ENCODE data around the gene RPS16. TPM values are rescaled to one million over a fixed set of nuclear protein-coding genes. Genes with fewer than 3 reads are reported as not detected.
"Not testable (repeated sequence)": the region's sequence is repeated elsewhere in the genome, so short reads cannot be mapped to it uniquely, and the experiment has no call there.

RPS16 gene
- total RNA-seq, 1 donor from 2014 or later = 2,430 TPM

GRCh38 chr19:39451257-39451656, 15.5 kb upstream of the RPS16 start:
- intact Hi-C loops (cut with micrococcal nuclease) = not testable (repeated sequence)

GRCh38 chr19:39449116-39449797, 13.5 kb upstream of the RPS16 start:
- intact Hi-C loops (cut with micrococcal nuclease) = loop anchor here (10.0 kb wide), 1 partner anchor 396 kb away; the partner anchor contains the start of gene FBL

GRCh38 chr19:39448271-39448670, 12.5 kb upstream of the RPS16 start:
- intact Hi-C loops (cut with micrococcal nuclease) = loop anchor here (10.0 kb wide), 1 partner anchor 397 kb away; the partner anchor contains the start of gene FBL

DNA sequence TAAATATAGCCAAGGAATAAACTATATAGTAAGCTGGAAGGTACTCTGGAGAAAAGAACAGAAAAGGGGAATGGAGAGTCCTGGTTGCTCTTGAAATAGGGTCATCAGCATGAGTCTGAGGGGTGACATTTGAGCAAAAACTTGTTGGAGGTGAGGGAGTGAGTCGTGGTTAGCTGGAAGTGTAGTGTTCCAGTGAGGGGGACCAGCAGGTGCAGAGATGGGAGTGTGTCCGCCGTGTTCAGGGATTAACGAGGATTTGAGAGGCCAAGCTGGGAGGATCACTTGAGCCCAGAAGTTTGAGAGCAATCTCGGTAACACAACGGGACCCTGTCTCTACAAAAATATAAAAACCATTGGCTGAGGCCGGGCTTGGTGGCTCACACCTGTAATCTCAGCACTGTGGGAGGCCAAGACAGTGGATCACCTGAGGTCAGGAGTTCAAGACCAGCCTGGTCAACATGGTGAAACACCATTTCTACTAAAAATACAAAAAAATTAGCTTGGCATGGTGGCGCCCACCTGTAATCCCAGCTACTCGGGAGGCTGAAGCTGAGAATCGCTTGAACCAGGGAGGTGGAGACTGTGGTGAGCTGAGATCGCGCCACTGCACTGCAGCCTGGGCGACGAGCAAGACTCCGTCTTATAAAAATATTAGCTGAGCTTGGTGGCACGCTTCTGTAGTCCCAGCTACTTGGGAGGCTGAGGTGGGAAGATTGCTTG, 10.8 kb upstream of the RPS16 start:
- intact Hi-C loops (cut with micrococcal nuclease) = loop anchor here (10.0 kb wide), 1 partner anchor 398 kb away; the partner anchor contains the start of gene FBL

DNA sequence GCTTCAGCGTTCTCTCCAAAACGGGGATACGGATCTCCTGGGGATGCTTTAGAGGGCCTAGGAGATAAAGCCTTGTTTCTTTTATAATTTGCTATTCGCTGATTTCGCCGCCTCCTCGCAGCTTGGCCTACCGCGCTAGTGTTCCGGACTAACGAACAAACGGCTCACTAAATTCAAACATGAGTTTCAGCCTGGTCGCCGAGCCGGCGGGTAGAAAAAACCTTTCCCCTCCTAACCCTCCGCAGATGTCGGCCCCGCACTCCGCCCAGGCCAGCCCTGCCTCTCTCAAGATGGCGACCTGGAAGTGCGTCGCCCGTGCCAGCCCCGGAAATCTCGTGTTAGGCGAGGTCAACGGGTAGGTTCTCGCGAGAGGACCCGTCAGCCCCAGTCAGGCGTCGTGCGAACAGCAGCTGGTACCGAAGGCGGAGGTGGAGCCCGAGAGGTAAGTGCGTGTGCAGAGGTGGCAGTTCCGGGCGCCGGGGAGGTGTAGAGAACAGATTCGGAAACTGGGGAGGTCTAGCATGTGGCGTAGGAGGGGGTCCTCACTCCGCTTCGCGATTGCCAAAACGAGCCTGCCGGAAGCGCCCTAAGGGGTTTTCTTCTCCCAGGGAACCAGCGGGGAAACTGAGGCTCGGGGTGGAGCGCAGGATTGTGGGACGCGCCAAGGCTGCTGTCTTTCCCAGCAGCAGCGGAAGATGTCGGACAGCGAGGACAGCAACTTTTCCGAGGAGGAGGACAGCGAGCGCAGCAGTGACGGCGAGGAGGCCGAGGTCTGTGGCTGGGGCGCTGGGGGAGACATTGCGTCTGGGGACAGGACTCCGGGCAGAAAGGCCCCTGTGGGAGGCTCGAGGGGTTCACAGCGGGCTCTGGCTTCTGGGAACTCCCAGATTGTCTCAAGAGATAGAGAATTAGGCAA, 9.7 kb upstream of the RPS16 start, which contains the start of gene SUPT5H:
Gene SUPT5H (plus strand): TSS at position 387 of the 916 bp plus-strand sequence. CDS start 309 bp downstream, at position 696.
- intact Hi-C loops (cut with micrococcal nuclease) = loop anchor here (1.0 to 10.0 kb wide), 4 partner anchors 9 to 399 kb away; partner anchors contain the start of genes FBL, PLEKHG2 and TIMM50

DNA sequence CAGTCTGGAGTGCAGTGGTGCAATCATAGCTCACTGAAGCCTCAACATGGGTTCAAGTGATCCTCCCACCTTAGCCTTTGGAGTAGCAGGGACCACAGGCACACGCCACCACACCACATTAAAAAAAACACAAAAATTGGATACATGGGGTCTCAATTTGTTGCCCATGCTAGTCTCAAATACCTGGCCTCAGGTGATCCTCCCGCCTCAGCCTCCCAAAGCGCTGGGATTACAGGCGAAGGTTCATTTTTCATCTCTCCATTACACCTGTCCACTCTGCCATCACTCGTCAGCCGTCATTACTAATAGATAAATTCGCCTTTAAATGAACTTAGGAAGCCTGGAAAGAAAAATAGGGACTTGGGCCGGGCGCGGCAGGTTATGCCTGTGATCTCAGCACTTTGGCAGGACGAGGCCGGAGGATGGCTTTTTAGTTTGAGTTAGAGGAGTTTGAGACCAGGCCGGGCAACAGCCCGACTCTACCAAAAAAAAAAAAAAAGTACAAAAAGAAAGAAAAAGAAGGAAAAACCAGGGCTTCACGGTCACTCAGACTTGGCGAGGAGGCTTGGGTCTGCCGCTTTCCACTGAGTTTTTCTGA, 8.9 kb upstream of the RPS16 start:
- intact Hi-C loops (cut with micrococcal nuclease) = loop anchor here (1.0 to 10.0 kb wide), 4 partner anchors 8 to 400 kb away; partner anchors contain the start of genes FBL, PLEKHG2 and TIMM50

GRCh38 chr19:39438270-39438934, 2.7 kb upstream of the RPS16 start:
- intact Hi-C loops (cut with micrococcal nuclease) = no loop called here

- intact Hi-C loops (cut with micrococcal nuclease) = loop anchor here (1.0 to 2.0 kb wide), 4 partner anchors 9 to 45 kb away; partner anchors contain the start of genes MED29, PAF1, PLEKHG2 and SUPT5H
Observed at GRCh38 chr19:39436350-39436716, 584 bp upstream of the RPS16 start.

GRCh38 chr19:39434123-39435076, 1.3 kb downstream of the RPS16 start:
- intact Hi-C loops (cut with micrococcal nuclease) = no loop called here

DNA sequence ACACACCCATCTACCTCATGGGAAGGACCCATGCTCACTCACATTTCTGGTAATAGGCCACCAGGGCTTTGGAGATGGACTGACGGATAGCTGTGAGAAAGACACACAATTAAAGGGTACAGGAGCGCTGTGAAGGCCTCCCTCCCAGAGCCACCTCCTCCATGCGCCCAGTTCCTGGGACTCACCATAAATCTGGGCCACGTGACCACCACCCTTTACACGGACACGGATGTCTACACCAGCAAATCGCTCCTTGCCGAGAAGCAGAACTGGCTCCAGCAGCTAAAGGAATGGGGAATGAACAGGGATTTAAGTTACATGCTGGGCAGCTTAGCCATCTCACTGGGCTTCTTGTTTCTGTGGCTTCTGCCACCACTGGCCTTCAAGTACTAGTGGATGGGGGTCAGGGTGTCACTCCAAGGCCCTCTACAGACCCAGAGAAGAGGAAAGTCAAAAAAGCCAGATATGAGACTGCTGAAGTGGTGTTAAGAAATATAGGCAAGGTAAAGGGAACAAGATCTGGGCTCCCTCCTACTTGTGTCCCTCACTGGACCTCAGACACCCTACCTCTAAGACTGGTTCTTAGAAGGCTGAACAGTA, 2.2 kb downstream of the RPS16 start:
- intact Hi-C loops (cut with micrococcal nuclease) = no loop called here

DNA sequence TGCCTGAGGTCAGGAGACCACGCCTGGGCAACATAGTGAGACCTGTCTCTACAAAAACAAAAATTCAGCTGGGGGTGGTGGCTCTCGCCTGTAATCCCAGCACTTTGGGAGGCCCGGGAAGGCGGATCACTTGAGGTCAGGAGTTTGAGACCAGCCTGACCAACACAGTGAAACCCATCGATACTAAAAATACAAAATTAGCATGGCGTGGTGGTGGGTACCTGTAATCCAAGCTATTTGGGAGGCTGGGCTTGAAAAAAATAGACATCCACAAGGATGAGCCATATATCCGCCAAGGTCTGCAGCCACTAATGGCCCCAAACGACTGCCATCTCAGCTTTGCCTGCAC, 3.1 kb downstream of the RPS16 start:
- intact Hi-C loops (cut with micrococcal nuclease) = no loop called here

DNA sequence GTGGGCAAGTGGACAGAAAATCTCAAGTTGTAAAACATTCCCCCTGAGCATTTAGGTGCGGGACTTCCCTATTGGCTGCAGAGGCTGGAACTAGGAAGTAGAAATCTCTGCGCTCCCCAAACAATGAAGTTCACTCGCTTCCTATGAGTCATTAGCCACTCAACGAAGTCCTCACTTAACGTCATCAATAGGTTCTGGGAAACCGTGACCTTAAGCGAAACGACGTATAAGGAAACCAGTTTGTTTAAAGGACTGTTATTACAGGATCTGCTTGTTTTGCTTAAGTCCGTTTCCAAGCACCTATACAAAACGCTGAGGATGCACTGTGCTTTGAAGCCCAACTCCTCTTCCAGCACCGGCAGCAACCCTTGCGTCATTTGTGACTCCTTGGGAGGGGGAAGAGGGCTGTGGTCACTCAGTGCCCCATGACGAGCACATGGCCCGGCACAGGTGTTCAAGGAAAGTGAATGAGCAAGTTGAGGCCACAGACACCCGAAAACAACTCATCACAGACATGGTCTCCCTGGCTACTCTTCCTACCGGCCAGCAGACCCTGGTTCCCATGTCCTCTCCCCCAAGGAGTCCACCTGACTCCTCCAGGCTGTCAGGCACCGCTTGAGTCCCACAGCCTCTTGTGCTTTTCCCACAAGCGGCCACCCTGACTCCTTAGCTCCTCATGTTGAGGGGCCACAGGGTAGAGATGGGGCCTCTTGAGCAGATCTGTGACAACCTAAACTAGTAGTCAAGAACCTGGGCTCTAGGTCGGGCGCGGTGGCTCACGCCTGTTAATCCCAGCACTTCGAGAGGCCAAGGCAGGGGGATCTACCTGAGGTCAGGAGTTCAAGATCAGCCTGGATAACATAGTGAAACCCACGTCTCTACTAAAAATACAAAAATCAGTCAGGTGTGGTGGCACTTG, 4.8 kb downstream of the RPS16 start:
- intact Hi-C loops (cut with micrococcal nuclease) = loop anchor here (1.0 kb wide), 1 partner anchor 19 kb away; the partner anchor contains the start of gene PLEKHG2

GRCh38 chr19:39428283-39429112, 7.3 kb downstream of the RPS16 start:
- intact Hi-C loops (cut with micrococcal nuclease) = no loop called here

GRCh38 chr19:39427707-39428106, 8.0 kb downstream of the RPS16 start:
- intact Hi-C loops (cut with micrococcal nuclease) = no loop called here

GRCh38 chr19:39426170-39426569, 9.6 kb downstream of the RPS16 start:
- intact Hi-C loops (cut with micrococcal nuclease) = no loop called here

DNA sequence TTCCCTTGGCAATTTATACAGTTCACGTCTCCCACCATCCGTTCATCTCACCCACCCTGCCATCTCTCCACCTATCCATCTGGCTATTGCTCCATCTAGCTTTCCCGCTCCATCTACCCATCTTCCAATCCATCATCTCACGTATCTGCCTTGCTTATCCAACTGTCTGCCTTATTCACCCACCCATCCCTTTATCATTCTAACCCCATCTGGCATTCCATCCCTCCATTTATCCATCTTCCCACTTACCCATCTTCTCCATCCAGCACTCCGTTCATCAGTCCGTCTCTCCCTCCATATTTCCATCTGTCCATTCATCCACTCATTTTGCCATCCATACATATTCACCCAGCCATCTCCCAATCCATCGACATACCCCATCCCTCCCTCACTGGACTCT, 10.0 kb downstream of the RPS16 start:
- intact Hi-C loops (cut with micrococcal nuclease) = no loop called here

- intact Hi-C loops (cut with micrococcal nuclease) = no loop called here
Observed at GRCh38 chr19:39424934-39425333, 10.8 kb downstream of the RPS16 start.

All from T-helper 2 cell treated with Interferon-gamma antibody and Interleukin-4, amounts not matched to agents 100 ng/mL and 5 ng/mL, for 36 hours (primary cell).